Panc1 (cell line): ENCODE data around the gene ACTG1. TPM values are rescaled to one million over a fixed set of nuclear protein-coding genes. Genes with fewer than 3 reads are reported as not detected.

Source experiments
- ATAC-seq: fragments of 200-7000 bp; cut with Tn5 transposase; 2 replicates; pipeline ENCODE4 v1.9.1; 2020; ENCODE audit warnings: mild to moderate bottlenecking, moderate library complexity
- BruUV-seq: library from RNA; stranded (reverse); fragments of 400-500 nt; replicated peaks from 2 replicates; lab custom pipeline; 2021; lab: Mats Ljungman, UMichigan
- CTCF ChIA-PET: fragments of 300-600 bp; sonication (Branson Sonifier 250); formaldehyde crosslinking; loops from one replicate; lab custom pipeline; 2022; ENCODE audit warnings: antibody characterized with exemption; lab: Charles Lee
- POLR2A ChIA-PET: fragments of 300-600 bp; sonication (Branson Sonifier 250); formaldehyde crosslinking; loops from one replicate; lab custom pipeline; 2022; ENCODE audit warnings: antibody characterized with exemption; lab: Charles Lee
- DNase-seq: peaks from one replicate; pipeline ENCODE4 v3.0.0-alpha.2; 2010; ENCODE audit warnings: low read depth, low spot score
- H3K27ac ChIP-seq: 2 replicates; pipeline ENCODE4 v1.5.1; 2011; ENCODE audit warnings: mild to moderate bottlenecking, low read length, inconsistent platforms
- H3K27me3 ChIP-seq: fragments of 200-500 bp; sonication (Bioruptor generic); 2 replicates; pipeline ENCODE4 v1.6.0; 2014; ENCODE audit warnings: low read length, inconsistent platforms; ENCODE audit not compliant: control insufficient read depth, insufficient read depth
- H3K36me3 ChIP-seq: fragments of 200-500 bp; sonication (Bioruptor generic); 2 replicates; pipeline ENCODE4 v1.5.1; 2014; ENCODE audit warnings: inconsistent platforms, mild to moderate bottlenecking, low read length, moderate library complexity; ENCODE audit not compliant: control insufficient read depth, insufficient read depth
- H3K4me1 ChIP-seq: 2 replicates; pipeline ENCODE4 v1.5.1; 2011; ENCODE audit warnings: inconsistent platforms, mild to moderate bottlenecking, low read length, moderate library complexity; ENCODE audit not compliant: control insufficient read depth, insufficient read depth
- H3K4me3 ChIP-seq, 2 experiments: 2 replicates each; pipeline ENCODE4 v1.5.1; 2011 to 2012; ENCODE audit warnings: low read depth in 2 of 2, low read length in 2 of 2, mild to moderate bottlenecking in 2 of 2, inconsistent platforms in 1 of 2, moderate library complexity in 1 of 2
- H3K9me3 ChIP-seq: fragments of 200-500 bp; sonication (Bioruptor generic); 2 replicates; pipeline ENCODE4 v1.5.1; 2014; ENCODE audit warnings: low read depth, mild to moderate bottlenecking, inconsistent platforms, low read length, moderate library complexity; ENCODE audit not compliant: control insufficient read depth, insufficient read depth
- CTCF ChIP-seq: fragments of 450-650 bp; IDR thresholded peaks from 2 replicates; pipeline ENCODE4 v1.5.1; 2017; ENCODE audit warnings: mild to moderate bottlenecking
- POLR2AphosphoS5 ChIP-seq: IDR thresholded peaks from 2 replicates; pipeline ENCODE4 v1.6.1; 2012; ENCODE audit warnings: mild to moderate bottlenecking, low read depth, low read length, moderate library complexity
- REST ChIP-seq, 2 experiments: IDR thresholded peaks; 2 replicates each; pipeline ENCODE4 v1.6.1; 2011 to 2012; ENCODE audit warnings: low read depth in 2 of 2, control low read depth in 1 of 2, low read length in 1 of 2, mild to moderate bottlenecking in 1 of 2, moderate library complexity in 1 of 2; ENCODE audit not compliant: insufficient read depth in 1 of 2
- SIN3A ChIP-seq: IDR thresholded peaks from 2 replicates; pipeline ENCODE4 v1.6.1; 2012; ENCODE audit warnings: low read depth, mild to moderate bottlenecking, low read length, moderate library complexity, borderline replicate concordance; ENCODE audit not compliant: insufficient read depth
- TCF7L2 ChIP-seq: IDR thresholded peaks from 2 replicates; pipeline ENCODE4 v1.6.1; 2011; ENCODE audit warnings: mild to moderate bottlenecking, low read depth, low read length, inconsistent platforms
- in situ Hi-C: cut with HindIII; loops from 2 replicates; pipeline ENCODE4 v1.10.0; 2016; ENCODE audit warnings: low sequenced_read_pairs, low pct_unique_long_range_greater_than_20kb
- intact Hi-C: fragments of 100-400 bp; cut with micrococcal nuclease; formaldehyde crosslinking; loops from one replicate; pipeline ENCODE4 v1.10.0; 2022; ENCODE audit not compliant: unreplicated experiment
- total RNA-seq: library from RNA; stranded (reverse); gene quantifications from one replicate; pipeline ENCODE4 v1.2.1, GENCODE V29; 2021; ENCODE audit not compliant: unreplicated experiment

The ACTG1 gene
- total RNA-seq, 1 experiment from 2014 or later: 4,502 TPM

- BruUV-seq: no TSS peak
- TF ChIP-seq REST (IDR thresholded peaks at IDR 0.05; ENCODE audit: insufficient read depth in 1 of 2, low read depth in 2 of 2, low read length in 1 of 2) (no peak), TCF7L2 (no peak), SIN3A (no peak), CTCF (no peak), POLR2AphosphoS5 (no peak)
- Histone ChIP-seq H3K9me3 (no peaks in the 10 kb centered on the region), H3K27ac (no peak overlapping the region), H3K4me1 (peaks cover 16% of the 10 kb centered on the region), H3K36me3 (no peaks in the 10 kb centered on the region), H3K4me3 (no peak overlapping the region), H3K27me3 (no peaks in the 10 kb centered on the region)
- CTCF ChIA-PET: no interaction called here
- POLR2A ChIA-PET: no interaction called here
- DNase-seq: no peak
- in situ Hi-C loops (no loop called here), intact Hi-C loops (no loop called here)
- no peak for ATAC-seq
Observed at GRCh38 chr17:81477173-81477572, 35.4 kb downstream of the ACTG1 start.

DNA sequence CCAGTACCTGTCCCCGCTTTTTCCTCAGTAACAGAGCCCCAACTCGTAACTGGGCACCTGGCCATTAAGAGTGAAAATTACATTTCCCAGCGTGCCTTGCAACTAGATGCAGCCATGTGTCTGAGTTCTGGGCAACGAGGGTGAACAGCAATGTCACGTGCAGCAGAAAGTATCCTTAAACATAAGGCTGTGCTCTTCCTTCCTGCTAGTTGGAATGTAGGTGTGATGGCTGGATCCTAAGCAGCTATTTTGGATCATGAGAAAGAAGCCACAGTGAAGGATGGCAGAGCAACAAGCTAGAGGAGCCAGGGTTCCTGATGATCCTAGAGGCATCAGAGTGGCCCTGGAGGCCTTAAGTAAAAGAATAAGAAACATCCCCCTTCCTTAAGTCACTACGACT, 36.0 kb downstream of the ACTG1 start:
- in situ Hi-C loops: no loop called here
- no peaks in the 10 kb centered on the region for H3K36me3 ChIP-seq
- POLR2A ChIA-PET: no interaction called here

More for the DNA sequence above, 36.0 kb downstream of the ACTG1 start:
- H3K27ac ChIP-seq: no peak overlapping the region
- DNase-seq: no peak
- no peak for ATAC-seq
- H3K4me1 ChIP-seq: peaks cover 17% of the 10 kb centered on the region
- BruUV-seq: no TSS peak
- intact Hi-C loops: no loop called here
- H3K9me3 ChIP-seq: no peaks in the 10 kb centered on the region
- H3K4me3 ChIP-seq: no peak overlapping the region
- H3K27me3 ChIP-seq: no peaks in the 10 kb centered on the region
- TF ChIP-seq REST (IDR thresholded peaks at IDR 0.05; ENCODE audit: insufficient read depth in 1 of 2, low read depth in 2 of 2, low read length in 1 of 2) (no peak), POLR2AphosphoS5 (no peak), SIN3A (no peak), CTCF (no peak)
- CTCF ChIA-PET: no interaction called here
